Central memory CD4-positive, alpha-beta T cell (primary cell): Measurements from ENCODE around the gene SLC7A4.
"Not testable (repeated sequence)": the region's sequence is repeated elsewhere in the genome, so short reads cannot be mapped to it uniquely, and the experiment has no call there.

ENCODE experiments used
- DNase-seq: peaks from one replicate; pipeline ENCODE4 v3.0.0; 2022
- total RNA-seq, 3 experiments: gene quantifications; one replicate each; lab custom pipeline; 2026; lab: John Stamatoyannopoulos, UW

Gene SLC7A4
- total RNA-seq = 0 reads per million in 3 experiments

GRCh38 chr22:21032037-21032867 lies at the start of gene SLC7A4:
SLC7A4 (minus strand) TSS chr22:21032561; CDS start chr22:21031812, 749 bp downstream.
- DNase-seq = no peak

GRCh38 chr22:21080435-21081137 lies 48.2 kb upstream of the SLC7A4 start:
- no peak for DNase-seq

GRCh38 chr22:21079493-21079892 lies 47.1 kb upstream of the SLC7A4 start:
- DNase-seq = no peak

GRCh38 chr22:21078916-21079315 lies 46.6 kb upstream of the SLC7A4 start:
- no peak for DNase-seq

- DNase-seq = no peak
Measured at GRCh38 chr22:21077884-21078508, 45.6 kb upstream of the SLC7A4 start.

GRCh38 chr22:21076912-21077625 lies 44.7 kb upstream of the SLC7A4 start:
- DNase-seq = no peak

- no peak for DNase-seq
Measured at GRCh38 chr22:21075516-21076138, 43.3 kb upstream of the SLC7A4 start.

GRCh38 chr22:21074102-21074715 lies 41.8 kb upstream of the SLC7A4 start:
- DNase-seq = no peak

- no peak for DNase-seq
Measured at GRCh38 chr22:21073482-21073881, 41.1 kb upstream of the SLC7A4 start.

- no peak for DNase-seq
Measured at GRCh38 chr22:21073023-21073422, 40.7 kb upstream of the SLC7A4 start.

GRCh38 chr22:21071796-21072195 lies 39.4 kb upstream of the SLC7A4 start:
- DNase-seq = not testable (repeated sequence)

GRCh38 chr22:21070690-21071615 lies 38.6 kb upstream of the SLC7A4 start:
- DNase-seq = no peak

GRCh38 chr22:21069375-21069774 lies 37.0 kb upstream of the SLC7A4 start:
- DNase-seq = no peak

GRCh38 chr22:21068681-21069276 lies 36.4 kb upstream of the SLC7A4 start:
- no peak for DNase-seq

- no peak for DNase-seq
Measured at GRCh38 chr22:21067901-21068680, 35.7 kb upstream of the SLC7A4 start.

GRCh38 chr22:21067075-21067900 lies 34.9 kb upstream of the SLC7A4 start:
- no peak for DNase-seq

GRCh38 chr22:21064917-21065864 lies 32.8 kb upstream of the SLC7A4 start:
- no peak for DNase-seq
